ENCODE data around the gene GTPBP3. TPM values are rescaled to one million over a fixed set of nuclear protein-coding genes. Genes with fewer than 3 reads are reported as not detected.

Gene GTPBP3
- total RNA-seq, 1 donor from 2014 or later = 28.9 TPM

- Mint-ChIP-seq H3K27ac (ENCODE audit: unreplicated experiment) (no peak overlapping the region), H3K9me3 (ENCODE audit: unreplicated experiment) (no peaks in the 10 kb centered on the region), H3K4me3 (ENCODE audit: unreplicated experiment) (no peak overlapping the region), H3K27me3 (ENCODE audit: unreplicated experiment) (no peaks in the 10 kb centered on the region), H3K36me3 (ENCODE audit: unreplicated experiment) (peaks cover 16% of the 10 kb centered on the region), H3K4me1 (ENCODE audit: unreplicated experiment) (peaks cover 5% of the 10 kb centered on the region)
- no peak for DNase-seq (ENCODE audit: extremely low spot score, unreplicated experiment)
- TF ChIP-seq CTCF (IDR thresholded peaks at IDR 0.05) = no peak
Measured at GRCh38 chr19:17318966-17319365, 18.4 kb upstream of the GTPBP3 start.

- Mint-ChIP-seq H3K4me3 (ENCODE audit: unreplicated experiment) (no peak overlapping the region), H3K4me1 (ENCODE audit: unreplicated experiment) (peaks cover 5% of the 10 kb centered on the region), H3K27ac (ENCODE audit: unreplicated experiment) (no peak overlapping the region), H3K9me3 (ENCODE audit: unreplicated experiment) (no peaks in the 10 kb centered on the region), H3K27me3 (ENCODE audit: unreplicated experiment) (no peaks in the 10 kb centered on the region), H3K36me3 (ENCODE audit: unreplicated experiment) (peaks cover 16% of the 10 kb centered on the region)
- no peak for DNase-seq (ENCODE audit: extremely low spot score, unreplicated experiment)
- no peak for TF ChIP-seq CTCF (IDR thresholded peaks at IDR 0.05)
Measured at GRCh38 chr19:17319473-17320238, 17.7 kb upstream of the GTPBP3 start.

GRCh38 chr19:17320435-17320834 is 16.9 kb upstream of the GTPBP3 start:
- H3K4me3 Mint-ChIP-seq (ENCODE audit: unreplicated experiment) = no peak overlapping the region
- H3K27me3 Mint-ChIP-seq (ENCODE audit: unreplicated experiment) = no peaks in the 10 kb centered on the region
- no peak for TF ChIP-seq CTCF (IDR thresholded peaks at IDR 0.05)
- peaks cover 5% of the 10 kb centered on the region for H3K4me1 Mint-ChIP-seq (ENCODE audit: unreplicated experiment)
- H3K9me3 Mint-ChIP-seq (ENCODE audit: unreplicated experiment) = no peaks in the 10 kb centered on the region
- DNase-seq (ENCODE audit: extremely low spot score, unreplicated experiment) = no peak
- no peak overlapping the region for H3K27ac Mint-ChIP-seq (ENCODE audit: unreplicated experiment)
- peaks cover 16% of the 10 kb centered on the region for H3K36me3 Mint-ChIP-seq (ENCODE audit: unreplicated experiment)

- H3K27ac Mint-ChIP-seq (ENCODE audit: unreplicated experiment) = peak overlapping the region; percentile 7
- H3K9me3 Mint-ChIP-seq (ENCODE audit: unreplicated experiment) = no peaks in the 10 kb centered on the region
- peaks cover 8% of the 10 kb centered on the region for H3K36me3 Mint-ChIP-seq (ENCODE audit: unreplicated experiment)
- TF ChIP-seq CTCF (IDR thresholded peaks at IDR 0.05) = no peak
- no peaks in the 10 kb centered on the region for H3K27me3 Mint-ChIP-seq (ENCODE audit: unreplicated experiment)
- H3K4me3 Mint-ChIP-seq (ENCODE audit: unreplicated experiment) = no peak overlapping the region
- peak; percentile 80 for DNase-seq (ENCODE audit: extremely low spot score, unreplicated experiment)
- H3K4me1 Mint-ChIP-seq (ENCODE audit: unreplicated experiment) = peaks cover 5% of the 10 kb centered on the region
Measured at GRCh38 chr19:17321655-17322489, 15.5 kb upstream of the GTPBP3 start.

GRCh38 chr19:17322854-17323253 is 14.5 kb upstream of the GTPBP3 start:
- DNase-seq (ENCODE audit: extremely low spot score, unreplicated experiment) = no peak
- no peak overlapping the region for H3K4me3 Mint-ChIP-seq (ENCODE audit: unreplicated experiment)

More at GRCh38 chr19:17322854-17323253, 14.5 kb upstream of the GTPBP3 start:
- no peaks in the 10 kb centered on the region for H3K9me3 Mint-ChIP-seq (ENCODE audit: unreplicated experiment)
- H3K36me3 Mint-ChIP-seq (ENCODE audit: unreplicated experiment) = peaks cover 8% of the 10 kb centered on the region
- H3K27ac Mint-ChIP-seq (ENCODE audit: unreplicated experiment) = no peak overlapping the region
- no peaks in the 10 kb centered on the region for H3K27me3 Mint-ChIP-seq (ENCODE audit: unreplicated experiment)
- no peak for TF ChIP-seq CTCF (IDR thresholded peaks at IDR 0.05)
- H3K4me1 Mint-ChIP-seq (ENCODE audit: unreplicated experiment) = peaks cover 5% of the 10 kb centered on the region
